GM21360 (cell line): ENCODE results near the gene CASP1.

ENCODE experiments used
- ATAC-seq: cut with Tn5 transposase; IDR thresholded peaks from one replicate; pipeline ENCODE4 v1.9.1; 2021; ENCODE audit warnings: mild to moderate bottlenecking, moderate library complexity; ENCODE audit not compliant: unreplicated experiment

The CASP1 gene

DNA sequence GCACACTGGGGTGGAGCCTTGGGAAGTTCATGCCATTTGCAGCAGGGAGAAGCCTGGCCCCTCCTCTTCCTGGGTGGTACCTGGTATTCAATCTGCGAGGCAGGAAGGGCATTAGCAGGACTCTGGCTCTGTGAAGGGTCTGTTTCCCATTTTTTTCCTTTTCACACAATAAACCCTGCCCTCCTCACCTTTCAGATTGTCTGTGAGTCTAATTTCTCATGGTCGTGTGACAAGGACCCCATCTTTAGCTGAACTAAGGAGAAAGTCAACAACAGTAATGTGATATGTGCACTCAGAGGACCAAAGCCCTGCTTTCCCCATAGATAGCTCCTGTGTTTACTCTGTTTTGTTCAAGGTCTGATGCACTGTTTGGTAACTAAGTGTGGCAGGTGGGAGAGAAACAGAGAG is 39.9 kb downstream of the CASP1 start:
- ATAC-seq = no peak

DNA sequence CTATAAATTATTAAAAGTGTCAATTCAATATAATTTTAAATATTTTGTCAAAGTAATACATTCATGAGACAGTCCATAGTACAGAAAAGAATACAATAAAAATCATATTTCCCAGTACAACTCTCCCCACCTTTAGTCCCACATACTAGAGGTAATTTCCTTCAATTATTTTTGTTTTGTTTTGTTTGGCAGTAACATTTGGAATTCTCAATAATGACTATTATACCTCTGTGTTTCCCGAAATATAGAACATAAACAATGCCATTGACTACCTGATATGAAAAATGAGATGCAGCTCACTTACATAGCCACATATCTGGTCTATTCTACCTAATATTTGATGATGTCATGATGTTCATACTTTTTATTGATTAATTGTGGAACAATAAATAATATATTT is 42.2 kb downstream of the CASP1 start:
- ATAC-seq = no peak

DNA sequence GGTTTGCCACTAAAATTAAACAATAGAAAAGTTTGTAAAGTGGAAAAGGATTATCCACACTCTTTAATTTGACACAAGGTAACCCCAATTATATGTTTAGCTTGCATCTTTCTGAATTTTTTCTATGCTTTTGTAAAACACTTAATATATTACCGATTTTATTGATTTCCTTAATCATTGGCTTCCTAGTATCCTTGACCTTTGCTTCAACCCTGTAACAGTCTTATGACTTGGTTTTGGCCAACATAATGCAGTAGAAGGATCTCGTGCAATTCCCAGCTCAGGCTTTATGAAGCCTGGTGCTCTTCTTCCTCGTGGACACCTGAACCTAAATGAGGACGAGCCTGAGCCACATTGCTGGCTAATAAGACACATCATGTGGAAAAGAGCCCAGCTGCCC is 43.0 kb downstream of the CASP1 start:
- no peak for ATAC-seq

DNA sequence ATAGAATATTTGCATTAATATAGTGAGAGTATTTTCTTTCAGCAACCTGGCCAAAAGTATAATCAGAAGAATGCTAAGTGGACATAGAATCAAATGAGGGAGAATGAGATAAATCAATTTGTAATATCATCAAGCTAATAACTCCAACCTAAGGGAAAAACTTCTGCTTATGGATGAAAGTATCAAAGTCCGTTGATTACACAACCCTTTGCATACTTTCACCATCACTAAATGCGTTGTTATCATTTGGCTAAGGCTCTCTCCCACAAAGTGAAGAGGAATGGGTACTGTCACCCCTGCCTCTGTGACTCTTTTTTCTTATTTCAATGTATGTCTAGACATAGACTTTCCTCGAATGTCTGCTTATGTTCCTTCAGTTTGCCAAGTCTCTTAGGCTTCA is 50.1 kb downstream of the CASP1 start:
- ATAC-seq = no peak

DNA sequence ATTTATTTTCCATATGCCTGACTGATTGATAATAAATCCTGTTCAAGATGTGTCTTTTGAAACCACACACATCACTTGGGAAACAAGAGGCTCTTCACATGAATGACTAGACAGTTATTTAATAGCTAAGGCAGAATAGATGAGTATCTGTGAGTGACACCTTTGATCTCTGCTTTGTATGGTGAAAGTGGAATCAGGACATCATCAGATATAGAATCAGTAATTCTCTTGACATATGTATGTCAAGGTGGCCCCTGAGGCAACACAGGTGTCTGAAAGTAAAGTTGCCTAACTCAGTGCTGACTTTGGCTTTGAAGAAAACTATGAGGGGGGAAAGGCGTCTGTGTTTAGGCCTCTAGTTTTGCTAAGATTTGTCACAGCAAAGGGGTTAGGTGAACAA is 55.1 kb downstream of the CASP1 start:
- no peak for ATAC-seq
